GM18517 (cell line): ENCODE results near the gene SIDT2.
"Not testable (repeated sequence)": the region's sequence is repeated elsewhere in the genome, so short reads cannot be mapped to it uniquely, and the experiment has no call there.

Experiments
- ATAC-seq: cut with Tn5 transposase; IDR thresholded peaks from one replicate; pipeline ENCODE4 v1.9.1; 2021; ENCODE audit warnings: mild to moderate bottlenecking, moderate library complexity; ENCODE audit not compliant: unreplicated experiment

SIDT2 gene

DNA sequence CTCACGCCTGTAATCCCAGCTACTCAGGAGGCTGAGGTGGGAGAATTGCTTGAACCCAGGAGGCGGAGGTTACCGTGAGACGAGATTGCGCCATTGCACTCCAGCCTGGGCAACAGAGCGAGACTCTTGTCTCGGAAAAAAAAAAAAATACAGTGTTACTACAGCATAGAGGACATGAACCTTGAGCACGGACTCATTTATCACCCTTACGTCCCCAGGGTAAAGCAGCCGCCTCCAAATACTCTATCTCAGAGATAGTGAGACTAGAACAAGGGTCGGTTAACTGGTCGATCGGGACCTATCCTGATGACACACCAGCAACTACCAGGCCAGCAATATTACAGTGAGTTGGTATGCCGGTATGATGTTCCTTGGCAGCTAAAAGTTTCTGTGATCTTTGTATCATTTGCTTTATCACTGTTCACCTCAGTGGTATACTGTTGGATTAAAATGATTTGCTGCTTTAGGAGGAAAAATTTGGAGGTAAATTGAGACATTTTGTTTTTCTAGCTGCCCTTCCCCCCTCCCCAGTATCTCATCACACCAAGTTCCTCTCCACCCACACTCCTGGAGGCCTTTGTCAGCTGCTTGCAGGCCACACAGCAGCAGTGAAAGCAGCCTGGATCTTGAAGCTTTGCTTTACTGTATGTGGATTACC, 7.0 kb upstream of the SIDT2 start:
- no peak for ATAC-seq

DNA sequence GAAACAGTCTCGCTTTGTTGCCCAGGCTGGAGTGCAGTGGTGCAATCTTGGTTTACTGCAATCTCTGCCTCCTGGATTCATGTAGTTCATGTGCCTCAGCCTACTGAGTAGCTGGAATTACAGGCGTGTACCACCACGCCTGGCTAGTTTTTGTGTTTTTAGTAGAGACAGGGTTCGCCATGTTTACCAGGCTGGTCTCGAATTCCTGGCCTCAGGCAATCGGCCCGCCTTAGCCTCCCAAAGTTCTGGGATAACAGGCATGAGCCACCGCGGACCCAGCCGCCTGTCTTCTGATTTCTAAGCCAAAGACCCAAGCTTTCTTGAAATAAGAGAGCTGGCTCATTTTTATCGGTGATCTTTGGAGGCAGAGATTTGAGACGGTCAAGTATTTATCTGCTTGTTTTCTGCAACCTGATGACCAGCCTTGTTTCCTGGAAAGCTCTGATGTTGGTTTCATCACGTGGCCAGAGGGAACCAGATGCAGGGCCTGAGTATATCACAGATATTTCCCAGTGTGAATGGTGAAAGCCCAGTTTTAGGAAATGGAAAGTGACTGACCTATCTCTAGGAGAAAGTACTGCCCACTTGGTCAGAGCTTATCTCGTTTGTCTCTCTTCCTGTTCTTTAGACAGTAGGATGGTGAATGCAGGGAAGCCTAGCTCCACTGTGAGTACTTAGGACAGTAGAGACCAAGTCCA, 5.7 kb upstream of the SIDT2 start:
- no peak for ATAC-seq

DNA sequence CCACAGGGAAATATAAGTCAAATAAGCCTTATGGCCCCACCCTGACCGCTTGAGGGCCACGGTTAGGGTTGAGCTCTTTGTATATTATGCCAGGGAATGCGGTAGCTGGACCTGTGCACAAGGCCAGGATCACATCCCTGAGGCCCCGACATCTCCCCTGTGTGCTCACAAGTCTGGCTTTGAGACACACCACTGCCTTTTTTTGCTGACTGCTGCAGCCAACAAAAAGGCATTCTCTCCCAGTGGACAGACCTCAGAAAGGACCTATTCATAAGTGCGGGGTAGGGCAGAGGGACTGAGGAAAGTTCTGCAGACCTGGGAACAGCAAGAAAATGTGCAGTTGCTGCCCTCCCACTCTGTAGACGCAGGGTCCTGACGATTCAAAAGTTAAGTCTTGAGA, 3.4 kb upstream of the SIDT2 start:
- no peak for ATAC-seq

DNA sequence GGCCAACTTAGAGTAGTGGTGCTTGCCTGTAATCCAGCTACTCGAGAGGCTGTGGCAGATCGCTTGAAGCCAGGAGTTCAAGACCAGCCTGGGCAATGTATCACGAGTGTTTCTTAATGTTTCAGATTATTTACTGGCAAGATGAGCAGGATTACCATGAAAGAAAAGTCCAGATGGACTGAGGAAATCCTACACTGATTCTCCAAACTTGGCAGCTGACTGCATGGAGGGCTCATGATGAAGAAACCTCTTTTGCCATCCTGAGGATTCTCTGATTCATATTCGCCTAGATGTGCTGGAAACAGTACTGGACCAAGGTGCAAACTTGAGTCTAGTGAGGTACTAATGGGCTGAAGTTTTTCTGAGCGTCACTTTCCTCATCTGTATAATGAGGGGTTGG, 2.8 kb upstream of the SIDT2 start:
- ATAC-seq = no peak

DNA sequence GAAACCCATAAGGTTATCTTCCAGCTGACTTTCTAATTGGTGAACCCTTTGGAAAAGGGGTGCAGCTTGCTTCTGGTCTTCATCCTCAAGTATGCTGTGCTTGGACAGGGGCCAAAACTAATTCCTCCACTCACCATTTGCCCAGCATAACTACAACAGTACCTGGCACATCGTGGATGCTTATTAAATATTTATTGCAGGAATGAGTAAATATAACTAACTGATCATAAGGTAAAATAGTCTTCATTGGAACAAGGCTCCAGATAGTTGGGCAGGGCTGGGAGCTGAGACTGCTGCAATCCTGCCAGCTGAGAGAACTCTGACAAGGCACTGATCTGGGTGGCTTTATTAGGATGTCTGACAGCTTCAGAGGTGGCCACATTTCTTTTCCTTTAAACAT, 2.4 kb upstream of the SIDT2 start:
- ATAC-seq = no peak

DNA sequence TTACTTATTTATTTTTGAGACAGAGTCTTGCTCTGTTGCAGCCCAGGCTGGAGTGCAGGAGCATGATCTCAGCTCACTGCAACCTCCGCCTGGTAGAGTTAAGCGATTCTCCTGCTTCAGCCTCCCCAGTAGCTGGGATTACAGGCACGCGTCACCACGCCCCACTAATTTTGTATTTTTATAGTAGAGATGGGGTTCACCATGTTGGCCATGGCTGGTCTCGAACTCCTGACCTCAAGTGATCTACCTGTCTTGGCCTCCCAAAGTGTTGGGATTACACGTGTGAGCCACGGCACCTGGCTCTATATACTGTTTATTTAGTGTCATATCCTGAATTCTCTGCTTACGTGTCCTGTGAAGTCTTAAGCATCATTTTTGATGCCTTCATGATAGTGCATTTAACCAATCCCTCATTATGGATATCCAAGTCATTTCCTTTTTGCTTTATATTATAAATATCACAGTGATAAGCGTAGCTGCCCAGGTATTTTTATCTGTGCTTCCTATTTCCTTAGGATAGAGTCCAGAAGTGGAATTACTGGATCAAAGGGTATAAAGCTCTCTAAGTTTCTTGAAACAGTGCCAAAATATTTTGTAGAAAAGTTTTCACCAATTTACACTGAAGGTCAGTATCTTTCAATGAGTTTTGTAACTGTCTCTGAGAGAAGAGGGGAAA, 871 bp upstream of the SIDT2 start:
- ATAC-seq = no peak

DNA sequence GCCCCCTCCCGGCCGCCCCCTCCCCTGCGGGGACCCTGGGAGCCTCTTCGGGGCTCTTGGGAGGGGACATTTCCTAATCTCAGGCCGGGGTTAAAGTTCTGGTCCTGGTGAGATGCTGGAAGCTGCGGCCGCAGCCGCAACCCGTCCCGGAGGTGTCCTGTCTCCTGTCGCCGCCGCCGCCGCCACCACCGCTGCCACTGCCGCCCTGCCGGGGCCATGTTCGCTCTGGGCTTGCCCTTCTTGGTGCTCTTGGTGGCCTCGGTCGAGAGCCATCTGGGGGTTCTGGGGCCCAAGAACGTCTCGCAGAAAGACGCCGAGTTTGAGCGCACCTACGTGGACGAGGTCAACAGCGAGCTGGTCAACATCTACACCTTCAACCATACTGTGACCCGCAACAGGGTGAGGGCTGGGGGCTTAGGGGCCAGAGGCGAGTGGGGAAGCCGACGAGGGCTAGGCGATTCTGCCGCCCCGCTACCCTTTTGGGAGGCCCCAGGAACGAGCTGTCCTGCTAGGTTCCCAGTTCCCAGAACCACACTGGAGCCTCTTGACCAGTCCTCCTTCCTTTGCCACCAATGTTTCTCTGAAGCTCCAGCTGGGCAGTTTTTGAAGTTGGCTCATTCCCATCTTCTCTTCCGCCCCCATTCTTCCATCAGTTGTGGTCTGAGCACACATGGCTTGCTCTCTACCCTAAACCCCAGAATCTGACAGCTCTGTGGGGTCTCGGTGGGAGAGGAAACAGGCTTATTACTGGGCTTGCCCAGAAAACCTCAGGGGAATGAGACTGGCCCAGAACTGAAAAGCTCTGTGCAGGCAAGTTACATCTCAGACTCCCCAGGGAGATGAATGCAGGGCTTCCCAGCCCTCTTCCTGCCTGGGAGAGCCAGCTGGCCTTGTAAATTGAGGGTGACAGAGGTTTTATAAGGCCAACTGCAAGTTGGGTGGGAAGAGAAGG, 781 bp downstream of the SIDT2 start:
- peak; percentile 26 for ATAC-seq

DNA sequence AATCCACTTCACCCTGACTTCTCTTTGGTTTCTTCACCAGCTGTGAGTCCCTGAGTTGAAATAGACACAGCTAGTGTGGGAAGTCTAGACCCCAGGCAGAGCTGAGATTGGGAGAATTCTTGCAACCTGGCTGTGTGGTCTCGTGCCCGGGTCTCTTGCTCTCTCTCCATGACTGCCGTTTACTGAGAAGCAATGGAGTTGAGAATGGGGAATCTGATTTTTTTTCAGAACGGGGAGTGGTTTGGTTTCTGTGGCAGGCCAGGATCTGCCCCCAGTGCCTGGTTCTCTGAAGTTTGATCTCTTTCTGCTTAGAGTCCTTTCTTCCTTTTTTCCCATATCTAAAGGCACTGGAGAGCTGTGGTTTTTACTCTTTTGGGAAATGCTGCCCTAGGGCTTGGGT, 1.5 kb downstream of the SIDT2 start:
- ATAC-seq = no peak

DNA sequence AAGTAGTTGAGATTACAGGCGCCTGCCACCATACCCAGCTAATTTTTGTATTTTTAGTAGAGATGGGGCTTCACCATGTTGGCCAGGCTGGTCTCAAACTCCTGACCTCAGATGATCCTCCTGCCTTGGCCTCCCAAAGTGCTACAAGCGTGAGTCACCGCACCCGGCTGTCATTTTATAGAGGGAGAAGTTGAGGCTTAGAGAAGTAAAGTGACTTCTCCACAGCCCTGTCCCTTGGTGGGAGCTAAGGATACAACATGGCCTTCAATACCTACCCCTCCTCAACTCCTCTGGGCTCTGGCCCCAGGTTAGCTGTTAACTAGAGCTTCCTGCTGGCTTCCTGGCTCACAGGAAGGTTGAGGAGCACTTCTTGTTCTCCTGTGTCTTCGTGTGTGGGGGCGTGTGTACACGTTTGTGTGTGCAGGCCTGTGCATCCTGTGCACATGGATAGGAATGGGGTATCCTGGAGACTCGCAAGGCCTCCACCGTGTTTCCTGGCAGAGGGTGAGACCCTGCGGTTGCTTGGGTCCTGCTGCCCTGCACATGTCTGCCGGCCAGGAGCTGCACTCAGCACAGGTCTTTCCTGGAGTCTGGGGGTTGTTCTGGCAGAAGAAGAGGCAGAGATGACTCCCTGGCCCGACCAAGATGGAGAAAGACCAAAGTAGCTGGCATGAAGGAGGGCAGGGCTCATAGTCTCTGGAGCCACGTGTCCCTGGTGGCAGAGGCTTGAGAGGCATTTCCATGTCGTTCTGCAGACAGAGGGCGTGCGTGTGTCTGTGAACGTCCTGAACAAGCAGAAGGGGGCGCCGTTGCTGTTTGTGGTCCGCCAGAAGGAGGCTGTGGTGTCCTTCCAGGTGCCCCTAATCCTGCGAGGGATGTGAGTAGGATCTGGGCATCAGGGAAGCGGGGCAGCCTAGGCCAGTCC, 2.4 kb downstream of the SIDT2 start:
- ATAC-seq = no peak

DNA sequence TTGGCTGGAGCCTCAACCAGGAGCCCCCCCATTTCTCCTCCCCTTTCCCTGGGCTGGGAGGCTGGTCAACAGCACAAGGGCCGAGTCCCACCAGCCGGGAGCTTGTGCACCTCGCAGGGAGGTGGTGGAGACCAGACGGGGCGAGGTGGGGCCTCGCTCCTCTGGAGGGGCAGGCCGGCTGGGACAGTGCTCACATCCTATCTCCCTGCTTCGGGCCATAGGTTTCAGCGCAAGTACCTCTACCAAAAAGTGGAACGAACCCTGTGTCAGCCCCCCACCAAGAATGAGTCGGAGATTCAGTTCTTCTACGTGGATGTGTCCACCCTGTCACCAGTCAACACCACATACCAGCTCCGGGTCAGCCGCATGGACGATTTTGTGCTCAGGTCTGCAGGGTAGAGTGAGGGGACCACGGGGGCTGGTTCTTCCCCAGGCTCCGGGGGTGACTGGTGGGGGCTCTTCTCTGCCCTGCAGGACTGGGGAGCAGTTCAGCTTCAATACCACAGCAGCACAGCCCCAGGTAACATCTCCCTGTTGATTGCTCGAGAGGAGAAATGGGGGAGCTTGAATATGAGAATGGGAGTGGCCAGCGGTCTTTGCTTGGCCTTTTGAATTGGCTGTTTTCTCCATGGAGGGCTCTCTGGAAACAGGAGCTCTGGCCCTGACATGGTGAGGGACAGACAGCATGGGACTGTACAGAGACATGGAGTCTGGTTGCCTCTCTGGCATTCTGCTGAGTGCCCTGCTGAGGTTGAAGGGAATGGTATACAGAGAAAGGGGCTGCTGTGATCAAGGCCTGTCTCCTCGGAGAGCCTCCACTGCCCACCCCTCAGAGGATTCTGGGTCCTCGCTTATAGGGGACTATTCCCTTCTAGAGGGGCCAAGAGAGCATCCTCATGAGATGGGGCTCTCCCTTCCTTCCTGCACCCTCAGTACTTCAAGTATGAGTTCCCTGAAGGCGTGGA, 3.3 kb downstream of the SIDT2 start:
- no peak for ATAC-seq

DNA sequence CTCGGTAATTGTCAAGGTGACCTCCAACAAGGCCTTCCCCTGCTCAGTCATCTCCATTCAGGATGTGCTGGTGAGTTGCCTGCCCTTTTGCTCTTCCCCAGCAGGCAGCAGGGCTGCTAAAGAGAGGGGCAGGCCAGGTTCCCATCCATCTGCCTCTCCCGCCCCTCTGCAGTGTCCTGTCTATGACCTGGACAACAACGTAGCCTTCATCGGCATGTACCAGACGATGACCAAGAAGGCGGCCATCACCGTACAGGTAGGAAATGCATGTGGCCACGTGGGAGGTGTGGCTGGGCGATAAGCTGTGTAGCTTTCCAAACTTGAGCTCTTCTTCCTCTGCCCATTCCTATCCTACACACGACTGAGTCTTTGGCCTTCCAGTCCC, 4.0 kb downstream of the SIDT2 start:
- no peak for ATAC-seq

DNA sequence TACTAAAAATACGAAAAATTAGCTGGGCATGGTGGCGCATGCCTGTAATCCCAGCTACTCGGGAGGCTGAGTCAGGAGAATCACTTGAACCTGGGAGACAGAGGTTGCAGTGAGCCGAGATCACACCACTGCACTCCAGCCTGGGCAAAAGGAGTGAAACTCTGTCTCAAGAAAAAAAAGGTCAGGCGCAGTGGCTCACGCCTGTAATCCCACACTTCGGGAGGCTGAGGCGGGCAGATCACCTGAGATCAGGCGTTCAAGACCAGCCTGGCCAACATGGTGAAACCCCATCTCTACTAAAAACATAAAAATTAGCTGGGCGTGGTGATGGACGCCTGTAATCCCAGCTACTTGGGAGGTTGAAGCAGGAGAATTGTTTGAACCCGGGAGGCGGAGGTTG, 4.6 kb downstream of the SIDT2 start:
- not testable (repeated sequence) for ATAC-seq

DNA sequence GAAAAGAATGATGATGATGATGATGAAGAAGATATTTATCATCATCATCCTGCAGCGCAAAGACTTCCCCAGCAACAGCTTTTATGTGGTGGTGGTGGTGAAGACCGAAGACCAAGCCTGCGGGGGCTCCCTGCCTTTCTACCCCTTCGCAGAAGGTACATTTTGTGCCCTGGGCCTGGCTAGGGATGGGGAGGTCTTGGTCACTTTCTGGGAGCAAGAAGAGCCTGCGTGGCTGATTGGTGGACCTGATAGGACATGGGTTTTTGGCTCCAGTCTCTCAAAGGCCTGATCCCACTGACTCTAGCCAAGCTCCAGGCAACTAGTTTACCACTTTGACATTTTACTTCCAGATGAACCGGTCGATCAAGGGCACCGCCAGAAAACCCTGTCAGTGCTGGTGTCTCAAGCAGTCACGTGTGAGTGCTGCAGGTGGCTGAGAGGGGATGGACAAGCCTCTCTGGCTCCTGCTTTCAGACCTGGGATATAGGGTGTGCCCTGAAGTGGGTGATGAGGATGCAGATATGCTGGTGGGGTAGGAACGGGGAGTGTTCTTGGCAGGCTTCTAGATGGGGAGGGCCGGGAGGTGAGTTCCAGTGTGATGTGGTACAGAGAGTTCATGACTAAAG, 5.3 kb downstream of the SIDT2 start:
- no peak for ATAC-seq

DNA sequence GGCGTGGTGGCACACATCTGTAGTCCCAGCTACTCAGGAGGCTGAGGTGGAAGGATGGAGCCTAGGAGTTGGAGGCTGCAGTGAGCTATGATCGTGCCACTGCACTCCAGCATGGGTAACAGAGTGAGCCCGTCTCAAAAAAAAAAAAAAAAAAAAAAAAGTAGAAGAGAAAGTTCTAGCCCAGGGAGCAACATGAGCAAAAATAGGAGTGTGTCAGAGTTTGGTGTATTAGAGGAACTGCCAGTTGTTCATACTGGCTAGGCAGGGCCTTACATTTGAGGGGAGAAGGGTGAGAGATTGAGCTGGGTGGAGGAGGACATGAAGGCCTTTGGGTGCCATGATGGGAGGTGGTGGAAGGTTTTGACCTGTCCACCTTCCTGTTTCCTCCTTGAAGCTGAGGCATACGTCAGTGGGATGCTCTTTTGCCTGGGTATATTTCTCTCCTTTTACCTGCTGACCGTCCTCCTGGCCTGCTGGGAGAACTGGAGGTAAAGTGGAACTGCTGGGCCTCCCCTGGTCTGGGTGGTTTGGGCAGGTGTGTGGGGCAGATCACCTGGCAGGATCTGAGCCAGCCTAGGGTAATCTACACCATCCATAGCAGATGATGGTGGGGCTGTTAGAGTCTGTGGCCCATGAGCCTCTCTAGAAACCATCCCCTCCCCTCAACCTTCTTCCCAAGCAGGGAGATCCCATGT, 7.3 kb downstream of the SIDT2 start:
- ATAC-seq = no peak

DNA sequence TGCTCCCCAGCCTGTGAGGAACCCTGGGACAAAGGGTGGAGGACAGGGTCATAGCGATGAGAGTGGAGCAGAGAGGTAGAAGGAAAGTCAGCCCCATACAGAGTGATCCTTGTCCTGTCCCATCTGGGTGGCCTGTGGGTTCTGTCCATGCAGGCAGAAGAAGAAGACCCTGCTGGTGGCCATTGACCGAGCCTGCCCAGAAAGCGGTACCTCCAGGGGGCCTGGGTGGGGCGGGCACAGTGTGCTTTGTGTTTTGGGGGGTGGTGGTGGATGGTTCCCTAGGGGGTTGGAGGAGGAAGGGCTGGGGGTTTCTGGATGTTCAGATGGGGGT, 7.9 kb downstream of the SIDT2 start:
- ATAC-seq = no peak

DNA sequence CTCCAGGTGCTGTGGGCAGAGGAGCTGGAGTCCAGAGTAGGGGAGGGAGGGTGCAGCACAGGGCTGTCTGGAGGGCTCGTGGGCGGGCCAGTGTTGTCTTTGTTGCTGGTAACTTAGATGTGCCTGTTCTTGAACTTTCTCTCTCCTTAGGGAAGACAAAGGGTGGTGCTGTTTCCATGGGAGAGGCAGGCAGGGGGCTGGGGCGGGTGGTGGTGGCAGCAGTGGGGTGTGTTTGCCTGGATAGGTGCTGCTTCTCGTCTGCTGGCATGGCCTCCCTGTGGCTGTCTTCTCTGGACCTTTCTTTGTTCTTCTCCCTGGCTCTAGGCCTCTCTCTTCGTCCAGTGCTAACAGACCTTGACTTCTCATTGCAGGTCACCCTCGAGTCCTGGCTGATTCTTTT, 8.5 kb downstream of the SIDT2 start:
- ATAC-seq = no peak

DNA sequence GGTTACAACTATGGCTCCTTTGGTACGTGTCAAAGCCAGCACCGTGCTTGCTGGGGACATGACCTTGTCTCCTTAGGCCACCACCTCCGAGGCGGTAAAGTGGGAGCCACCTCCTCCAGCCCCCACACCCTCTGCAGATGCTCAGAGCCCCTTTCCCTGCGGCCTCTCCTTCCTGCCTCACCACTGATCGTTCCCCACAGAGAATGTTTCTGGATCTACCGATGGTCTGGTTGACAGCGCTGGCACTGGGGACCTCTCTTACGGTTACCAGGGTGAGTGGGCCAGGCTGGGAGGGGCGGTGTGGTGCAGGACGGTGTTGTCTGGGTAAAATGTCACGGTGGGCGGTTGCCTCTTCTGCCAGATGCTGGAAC, 8.9 kb downstream of the SIDT2 start:
- ATAC-seq = no peak

DNA sequence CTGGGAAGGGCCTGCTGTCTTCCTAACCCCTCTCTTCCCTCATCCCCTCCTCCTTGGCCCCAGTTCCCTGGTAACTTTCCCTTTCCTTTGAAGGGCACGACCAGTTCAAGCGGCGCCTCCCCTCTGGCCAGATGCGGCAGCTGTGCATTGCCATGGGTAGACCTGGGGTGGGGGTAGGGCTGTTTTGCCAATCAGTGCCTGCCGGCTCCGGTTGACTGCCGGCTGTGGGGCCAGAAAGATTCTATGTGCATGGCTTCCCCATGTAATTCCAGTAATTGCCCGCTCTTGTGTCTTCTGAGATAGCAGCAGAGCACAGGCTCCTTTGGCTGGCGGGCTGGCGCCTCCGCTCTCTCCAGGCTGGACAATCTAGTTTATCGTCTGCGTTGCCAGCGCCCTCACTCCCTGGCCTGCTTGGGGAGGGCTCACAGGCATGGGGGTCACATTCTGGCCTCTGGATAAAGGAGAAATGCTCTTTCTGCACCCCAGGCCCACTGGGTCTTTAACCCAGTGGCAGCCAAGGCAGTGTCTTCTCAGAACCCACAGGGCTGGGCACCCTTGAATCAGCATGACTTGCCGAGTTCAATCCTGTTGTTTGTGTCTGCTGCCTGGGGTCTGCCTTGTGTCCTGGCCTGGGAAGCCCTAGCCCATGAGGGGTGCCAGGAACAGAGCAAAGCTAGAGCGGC, 9.4 kb downstream of the SIDT2 start:
- no peak for ATAC-seq
